Stimulated activated effector memory CD8-positive, alpha-beta T cell treated with anti-CD3 and anti-CD28 coated beads, Interleukin-12 subunit alpha, Interleukin-12 subunit beta, amount 100 ng/mL, for 72 hours (primary cell): Measurements from ENCODE around the gene KLHL15.
A peak's percentile ranks its signal among the peaks of the same experiment; 100 is the strongest.
"Not testable (repeated sequence)": the region's sequence is repeated elsewhere in the genome, so short reads cannot be mapped to it uniquely, and the experiment has no call there.

ENCODE experiments used
- ATAC-seq: fragments of 150-1000 bp; cut with Tn5 transposase; 2 replicates; pipeline ENCODE4 v1.10.0; 2021
- DNase-seq, 2 donors: peaks; one replicate each; pipeline ENCODE4 v3.0.0; 2021 to 2022; ENCODE audit warnings: low spot score in 2 of 2
- H3K27ac Mint-ChIP-seq: one replicate; pipeline ENCODE4 v1.8.0; 2022; ENCODE audit warnings: mild to moderate bottlenecking, mixed read lengths
- H3K36me3 Mint-ChIP-seq: one replicate; pipeline ENCODE4 v1.8.0; 2022; ENCODE audit warnings: mild to moderate bottlenecking, mixed read lengths
- H3K4me1 Mint-ChIP-seq: one replicate; pipeline ENCODE4 v1.8.0; 2022; ENCODE audit warnings: mixed read lengths
- H3K4me3 Mint-ChIP-seq: one replicate; pipeline ENCODE4 v1.8.0; 2022; ENCODE audit warnings: mild to moderate bottlenecking, mixed read lengths
- H3K9me3 Mint-ChIP-seq: one replicate; pipeline ENCODE4 v1.8.0; 2022; ENCODE audit warnings: mixed read lengths

The KLHL15 gene

GRCh38 chrX:24027086-24027485, at the start of gene KLHL15:
TSS of gene KLHL15 (minus strand) at chrX:24027186. CDS start at chrX:24006693, 20,493 bp downstream.
- H3K4me3 Mint-ChIP-seq: peak within 1 kb of the TSS; percentile 75
- no peaks in the 10 kb centered on the region for H3K9me3 Mint-ChIP-seq
- ATAC-seq: no peak
- no peaks in the 10 kb centered on the region for H3K4me1 Mint-ChIP-seq
- H3K36me3 Mint-ChIP-seq: peaks cover 17% of the 10 kb centered on the region
- H3K27ac Mint-ChIP-seq: peak within 1 kb of the TSS; percentile 79
- no peak for DNase-seq

GRCh38 chrX:24069877-24070276, 42.9 kb upstream of the KLHL15 start:
- no peaks in the 10 kb centered on the region for H3K4me1 Mint-ChIP-seq
- H3K9me3 Mint-ChIP-seq: no peaks in the 10 kb centered on the region
- H3K27ac Mint-ChIP-seq: no peak overlapping the region
- DNase-seq (no peak), ATAC-seq (no peak)
- H3K4me3 Mint-ChIP-seq: no peak overlapping the region
- no peaks in the 10 kb centered on the region for H3K36me3 Mint-ChIP-seq

- Mint-ChIP-seq H3K27ac (no peak overlapping the region), H3K4me1 (no peaks in the 10 kb centered on the region), H3K4me3 (no peak overlapping the region), H3K9me3 (no peaks in the 10 kb centered on the region), H3K36me3 (no peaks in the 10 kb centered on the region)
- DNase-seq: no peak
- no peak for ATAC-seq
Observed at GRCh38 chrX:24063488-24063887, 36.5 kb upstream of the KLHL15 start.

GRCh38 chrX:24055043-24055356, 28.0 kb upstream of the KLHL15 start:
- Mint-ChIP-seq H3K27ac (no peak overlapping the region), H3K36me3 (peaks cover 8% of the 10 kb centered on the region), H3K4me1 (no peaks in the 10 kb centered on the region), H3K9me3 (no peaks in the 10 kb centered on the region), H3K4me3 (no peak overlapping the region)
- peak; percentile 19 for ATAC-seq
- no peak for DNase-seq

- Mint-ChIP-seq H3K4me1 (no peaks in the 10 kb centered on the region), H3K27ac (no peak within 1 kb of the TSS), H3K9me3 (no peaks in the 10 kb centered on the region), H3K4me3 (no peak within 1 kb of the TSS), H3K36me3 (peaks cover 8% of the 10 kb centered on the region)
- ATAC-seq (peak; percentile 89), DNase-seq (peak; percentile 60 to 88)
Observed at GRCh38 chrX:24054182-24055042, 27.4 kb upstream of the KLHL15 start, which contains the start of gene EIF2S3. TSS of gene EIF2S3 (plus strand) at chrX:24054956. CDS start at chrX:24054969, 13 bp downstream.

- H3K36me3 Mint-ChIP-seq, DNase-seq, H3K9me3 Mint-ChIP-seq, H3K4me1 Mint-ChIP-seq, ATAC-seq, H3K4me3 Mint-ChIP-seq, H3K27ac Mint-ChIP-seq: not testable (repeated sequence)
Observed at GRCh38 chrX:24050522-24051318, 23.7 kb upstream of the KLHL15 start.

- not testable (repeated sequence) for H3K27ac Mint-ChIP-seq, DNase-seq, ATAC-seq, H3K4me1 Mint-ChIP-seq, H3K9me3 Mint-ChIP-seq, H3K4me3 Mint-ChIP-seq, H3K36me3 Mint-ChIP-seq
Observed at GRCh38 chrX:24049643-24050042, 22.7 kb upstream of the KLHL15 start.

- H3K4me1 Mint-ChIP-seq, H3K4me3 Mint-ChIP-seq, H3K27ac Mint-ChIP-seq, H3K9me3 Mint-ChIP-seq, H3K36me3 Mint-ChIP-seq, ATAC-seq, DNase-seq: not testable (repeated sequence)
Observed at GRCh38 chrX:24046060-24046459, 19.1 kb upstream of the KLHL15 start.

GRCh38 chrX:24037729-24038128, 10.7 kb upstream of the KLHL15 start:
- DNase-seq (no peak), ATAC-seq (no peak)
- Mint-ChIP-seq H3K4me1 (no peaks in the 10 kb centered on the region), H3K36me3 (no peaks in the 10 kb centered on the region), H3K4me3 (no peak overlapping the region), H3K9me3 (no peaks in the 10 kb centered on the region), H3K27ac (no peak overlapping the region)

GRCh38 chrX:24034485-24034884, 7.5 kb upstream of the KLHL15 start:
- DNase-seq (no peak), ATAC-seq (no peak)
- H3K4me3 Mint-ChIP-seq: no peak overlapping the region
- no peaks in the 10 kb centered on the region for H3K4me1 Mint-ChIP-seq
- H3K36me3 Mint-ChIP-seq: no peaks in the 10 kb centered on the region
- no peaks in the 10 kb centered on the region for H3K9me3 Mint-ChIP-seq
- no peak overlapping the region for H3K27ac Mint-ChIP-seq

GRCh38 chrX:24030597-24030996, 3.6 kb upstream of the KLHL15 start:
- H3K9me3 Mint-ChIP-seq: no peaks in the 10 kb centered on the region
- no peak overlapping the region for H3K27ac Mint-ChIP-seq
- H3K36me3 Mint-ChIP-seq: peaks cover 5% of the 10 kb centered on the region
- no peak overlapping the region for H3K4me3 Mint-ChIP-seq
- no peaks in the 10 kb centered on the region for H3K4me1 Mint-ChIP-seq
- ATAC-seq (no peak), DNase-seq (no peak)

GRCh38 chrX:24027985-24028384, 999 bp upstream of the KLHL15 start:
- no peaks in the 10 kb centered on the region for H3K4me1 Mint-ChIP-seq
- no peak for DNase-seq
- no peak for ATAC-seq
- H3K36me3 Mint-ChIP-seq: peaks cover 8% of the 10 kb centered on the region
- H3K4me3 Mint-ChIP-seq: no peak overlapping the region
- H3K9me3 Mint-ChIP-seq: no peaks in the 10 kb centered on the region
- H3K27ac Mint-ChIP-seq: no peak overlapping the region

- Mint-ChIP-seq H3K4me1 (peaks cover 5% of the 10 kb centered on the region), H3K36me3 (peaks cover 24% of the 10 kb centered on the region), H3K4me3 (peak overlapping the region; percentile 75), H3K27ac (peak overlapping the region; percentile 79), H3K9me3 (no peaks in the 10 kb centered on the region)
- ATAC-seq: no peak
- no peak for DNase-seq
Observed at GRCh38 chrX:24026432-24026831, 554 bp downstream of the KLHL15 start.

- peak overlapping the region; percentile 79 for H3K27ac Mint-ChIP-seq
- H3K9me3 Mint-ChIP-seq: no peaks in the 10 kb centered on the region
- H3K4me1 Mint-ChIP-seq: peaks cover 11% of the 10 kb centered on the region
- peaks cover 25% of the 10 kb centered on the region for H3K36me3 Mint-ChIP-seq
- peak; percentile 55 for ATAC-seq
- DNase-seq: no peak
- H3K4me3 Mint-ChIP-seq: peak overlapping the region; percentile 75
Observed at GRCh38 chrX:24025741-24026403, 1.1 kb downstream of the KLHL15 start.
